ENCODE results near the gene NDFIP2.

NDFIP2 gene

GRCh38 chr13:79602936-79603335, 122.0 kb downstream of the NDFIP2 start:
- H3K27me3 ChIP-seq (ENCODE audit: insufficient read depth, low read length, poor library complexity): no peaks in the 10 kb centered on the region
- DNase-seq: no peak
- H4K20me1 ChIP-seq (ENCODE audit: insufficient read depth, low read length): no peaks in the 10 kb centered on the region
- H3K4me1 ChIP-seq (ENCODE audit: insufficient read depth, low read length): no peaks in the 10 kb centered on the region
- H3K9me3 ChIP-seq (ENCODE audit: insufficient read depth, low read length, severe bottlenecking): no peaks in the 10 kb centered on the region
- H3K27ac ChIP-seq (ENCODE audit: low read length): no peak overlapping the region
- TF ChIP-seq EZH2 (IDR thresholded peaks at IDR 0.05; ENCODE audit: borderline replicate concordance, low read depth, low read length, severe bottlenecking) (no peak), CTCF (IDR thresholded peaks at IDR 0.05; ENCODE audit: borderline replicate concordance, extremely low read depth, low read length, poor library complexity, severe bottlenecking) (no peak)
- no peak overlapping the region for H3K4me2 ChIP-seq (ENCODE audit: insufficient read depth, low read length)
- H2AFZ ChIP-seq (ENCODE audit: low read depth, low read length): no peak overlapping the region
- ATAC-seq (ENCODE audit: insufficient read depth, low read depth): no peak
- no peaks in the 10 kb centered on the region for H3K79me2 ChIP-seq (ENCODE audit: insufficient read depth, low read length)
- H3K4me3 ChIP-seq (ENCODE audit: low read depth in 1 of 2, low read length in 2 of 2): no peak overlapping the region
- no peaks in the 10 kb centered on the region for H3K36me3 ChIP-seq (ENCODE audit: insufficient read depth, low read length)
- no peak overlapping the region for H3K9ac ChIP-seq (ENCODE audit: low read depth, low read length)

GRCh38 chr13:79604752-79605151, 123.8 kb downstream of the NDFIP2 start:
- no peak overlapping the region for H2AFZ ChIP-seq (ENCODE audit: low read depth, low read length)
- H3K27ac ChIP-seq (ENCODE audit: low read length): no peak overlapping the region
- no peaks in the 10 kb centered on the region for H3K9me3 ChIP-seq (ENCODE audit: insufficient read depth, low read length, severe bottlenecking)
- ATAC-seq (ENCODE audit: insufficient read depth, low read depth) (no peak), DNase-seq (no peak)
- H3K4me1 ChIP-seq (ENCODE audit: insufficient read depth, low read length): no peaks in the 10 kb centered on the region
- H3K36me3 ChIP-seq (ENCODE audit: insufficient read depth, low read length): no peaks in the 10 kb centered on the region
- no peak overlapping the region for H3K4me2 ChIP-seq (ENCODE audit: insufficient read depth, low read length)
- TF ChIP-seq EZH2 (IDR thresholded peaks at IDR 0.05; ENCODE audit: borderline replicate concordance, low read depth, low read length, severe bottlenecking) (no peak), CTCF (IDR thresholded peaks at IDR 0.05; ENCODE audit: borderline replicate concordance, extremely low read depth, low read length, poor library complexity, severe bottlenecking) (no peak)
- no peak overlapping the region for H3K4me3 ChIP-seq (ENCODE audit: low read depth in 1 of 2, low read length in 2 of 2)
- H3K9ac ChIP-seq (ENCODE audit: low read depth, low read length): no peak overlapping the region
- no peaks in the 10 kb centered on the region for H3K79me2 ChIP-seq (ENCODE audit: insufficient read depth, low read length)
- no peaks in the 10 kb centered on the region for H4K20me1 ChIP-seq (ENCODE audit: insufficient read depth, low read length)
- H3K27me3 ChIP-seq (ENCODE audit: insufficient read depth, low read length, poor library complexity): no peaks in the 10 kb centered on the region
